Mammary epithelial cell (primary cell): ENCODE results near the gene RNF220.

Experiments used
- CTCF ChIP-seq, 2 donors: IDR thresholded peaks in 1 of 2; conservative IDR thresholded peaks in 1 of 2; 2 replicates each; pipeline ENCODE4 v1.5.1; 2011 to 2012; ENCODE audit warnings: inconsistent platforms in 2 of 2, low read length in 2 of 2, mild to moderate bottlenecking in 2 of 2, control low read depth in 1 of 2, low read depth in 1 of 2; ENCODE audit not compliant: insufficient read depth in 1 of 2; ENCODE audit errors: extremely low read depth in 1 of 2
- EZH2 ChIP-seq: IDR thresholded peaks from 2 replicates; pipeline ENCODE4 v1.6.1; 2012; ENCODE audit warnings: low read length, inconsistent platforms, borderline replicate concordance

GRCh38 chr1:44519035-44519676, 114.1 kb downstream of the RNF220 start:
- no peak for TF ChIP-seq CTCF (conservative IDR thresholded peaks at IDR 0.05 in 1 of 2, IDR thresholded peaks at IDR 0.05 in 1 of 2; ENCODE audit: extremely low read depth in 1 of 2, insufficient read depth in 1 of 2, low read depth in 1 of 2, low read length in 2 of 2)
- TF ChIP-seq EZH2, result no peak
